ENCODE data around the gene RAB17.

The RAB17 gene

GRCh38 chr2:237538901-237539300, 51.6 kb downstream of the RAB17 start:
- no peaks in the 10 kb centered on the region for H3K9me2 ChIP-seq (replicated peaks; ENCODE audit: low read depth, low read length)
- no peaks in the 10 kb centered on the region for H3K9me3 ChIP-seq (ENCODE audit: insufficient read depth, low read depth, low read length)
- H3K27me3 ChIP-seq (ENCODE audit: insufficient read depth, low read length, poor library complexity, severe bottlenecking) = no peaks in the 10 kb centered on the region
- no peaks in the 10 kb centered on the region for H3F3A ChIP-seq (ENCODE audit: low read depth)
- TF ChIP-seq EZH2phosphoT487 (IDR thresholded peaks at IDR 0.05; ENCODE audit: borderline replicate concordance) = no peak
- TF ChIP-seq, protein P1, sequence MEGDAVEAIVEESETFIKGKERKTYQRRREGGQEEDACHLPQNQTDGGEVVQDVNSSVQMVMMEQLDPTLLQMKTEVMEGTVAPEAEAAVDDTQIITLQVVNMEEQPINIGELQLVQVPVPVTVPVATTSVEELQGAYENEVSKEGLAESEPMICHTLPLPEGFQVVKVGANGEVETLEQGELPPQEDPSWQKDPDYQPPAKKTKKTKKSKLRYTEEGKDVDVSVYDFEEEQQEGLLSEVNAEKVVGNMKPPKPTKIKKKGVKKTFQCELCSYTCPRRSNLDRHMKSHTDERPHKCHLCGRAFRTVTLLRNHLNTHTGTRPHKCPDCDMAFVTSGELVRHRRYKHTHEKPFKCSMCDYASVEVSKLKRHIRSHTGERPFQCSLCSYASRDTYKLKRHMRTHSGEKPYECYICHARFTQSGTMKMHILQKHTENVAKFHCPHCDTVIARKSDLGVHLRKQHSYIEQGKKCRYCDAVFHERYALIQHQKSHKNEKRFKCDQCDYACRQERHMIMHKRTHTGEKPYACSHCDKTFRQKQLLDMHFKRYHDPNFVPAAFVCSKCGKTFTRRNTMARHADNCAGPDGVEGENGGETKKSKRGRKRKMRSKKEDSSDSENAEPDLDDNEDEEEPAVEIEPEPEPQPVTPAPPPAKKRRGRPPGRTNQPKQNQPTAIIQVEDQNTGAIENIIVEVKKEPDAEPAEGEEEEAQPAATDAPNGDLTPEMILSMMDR (conservative IDR thresholded peaks at IDR 0.05; ENCODE audit: low read length) = no peak
- no peak overlapping the region for H2AFZ ChIP-seq (ENCODE audit: low read length)
- H3K36me3 ChIP-seq (ENCODE audit: insufficient read depth, low read length) = no peaks in the 10 kb centered on the region
- no peaks in the 10 kb centered on the region for H3K4me1 ChIP-seq (ENCODE audit: insufficient read depth, low read length, poor library complexity, severe bottlenecking)
- no peaks in the 10 kb centered on the region for H4K20me1 ChIP-seq (ENCODE audit: insufficient read depth, low read length, poor library complexity, severe bottlenecking)
- no peaks in the 10 kb centered on the region for H3K79me2 ChIP-seq (ENCODE audit: insufficient read depth, low read length)
- no peak overlapping the region for H3K9ac ChIP-seq (ENCODE audit: low read depth, low read length, poor library complexity, severe bottlenecking)
- no peak overlapping the region for H3K4me3 ChIP-seq (ENCODE audit: low read length, poor library complexity, severe bottlenecking)
- H3K4me2 ChIP-seq (ENCODE audit: low read depth, low read length, poor library complexity, severe bottlenecking) = no peak overlapping the region

DNA sequence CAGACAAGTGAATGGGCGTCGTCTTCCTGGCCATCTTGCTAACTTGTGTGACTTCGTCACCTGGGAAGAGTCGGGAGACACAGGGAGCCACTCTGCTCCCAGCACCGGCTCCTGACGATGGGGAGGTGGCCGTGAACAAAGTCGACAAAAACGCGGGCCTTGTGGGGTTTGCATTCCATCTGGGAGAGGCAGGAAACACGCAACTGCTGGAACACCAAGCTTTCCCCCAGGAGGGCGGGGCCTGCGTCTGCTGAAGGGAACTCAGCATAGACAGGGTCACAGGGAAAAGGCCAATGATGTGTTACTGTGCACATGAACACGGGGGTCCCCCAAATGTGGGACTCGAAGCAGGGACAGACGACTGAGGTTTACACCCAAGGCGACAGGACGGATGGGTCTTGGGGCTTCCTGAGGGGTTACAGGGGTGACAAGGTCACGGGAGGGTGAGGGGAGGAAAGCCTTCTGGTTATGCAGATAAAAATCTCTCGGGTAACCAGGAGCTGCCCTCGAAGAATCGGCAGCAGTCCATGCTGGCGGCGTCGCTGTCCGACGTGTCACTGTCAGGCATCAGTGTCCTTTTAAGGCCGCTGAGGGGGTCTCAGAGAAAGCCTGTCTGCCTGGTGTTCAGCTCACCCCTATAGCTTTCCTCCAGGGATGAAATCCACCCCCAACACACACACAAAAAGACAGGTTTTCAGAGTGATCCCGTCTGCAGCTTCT, 52.4 kb downstream of the RAB17 start:
- no peaks in the 10 kb centered on the region for H3K27me3 ChIP-seq (ENCODE audit: insufficient read depth, low read length, poor library complexity, severe bottlenecking)
- H3K9me2 ChIP-seq (replicated peaks; ENCODE audit: low read depth, low read length) = no peaks in the 10 kb centered on the region
- H3K9me3 ChIP-seq (ENCODE audit: insufficient read depth, low read depth, low read length) = no peaks in the 10 kb centered on the region
- no peak for TF ChIP-seq EZH2phosphoT487 (IDR thresholded peaks at IDR 0.05; ENCODE audit: borderline replicate concordance)
- TF ChIP-seq, protein P1 (conservative IDR thresholded peaks at IDR 0.05; ENCODE audit: low read length) = no peak
- no peak overlapping the region for H3K4me2 ChIP-seq (ENCODE audit: low read depth, low read length, poor library complexity, severe bottlenecking)
- no peaks in the 10 kb centered on the region for H3K4me1 ChIP-seq (ENCODE audit: insufficient read depth, low read length, poor library complexity, severe bottlenecking)
- no peak overlapping the region for H3K4me3 ChIP-seq (ENCODE audit: low read length, poor library complexity, severe bottlenecking)
- no peak overlapping the region for H3K9ac ChIP-seq (ENCODE audit: low read depth, low read length, poor library complexity, severe bottlenecking)
- no peak overlapping the region for H2AFZ ChIP-seq (ENCODE audit: low read length)
- no peaks in the 10 kb centered on the region for H3F3A ChIP-seq (ENCODE audit: low read depth)
- no peaks in the 10 kb centered on the region for H3K36me3 ChIP-seq (ENCODE audit: insufficient read depth, low read length)
- H3K79me2 ChIP-seq (ENCODE audit: insufficient read depth, low read length) = no peaks in the 10 kb centered on the region
- no peaks in the 10 kb centered on the region for H4K20me1 ChIP-seq (ENCODE audit: insufficient read depth, low read length, poor library complexity, severe bottlenecking)

- Histone ChIP-seq H3K4me3 (ENCODE audit: low read length, poor library complexity, severe bottlenecking) (no peak overlapping the region), H3K27me3 (ENCODE audit: insufficient read depth, low read length, poor library complexity, severe bottlenecking) (no peaks in the 10 kb centered on the region), H3K4me1 (ENCODE audit: insufficient read depth, low read length, poor library complexity, severe bottlenecking) (no peaks in the 10 kb centered on the region), H3K9me3 (ENCODE audit: insufficient read depth, low read depth, low read length) (no peaks in the 10 kb centered on the region), H2AFZ (ENCODE audit: low read length) (no peak overlapping the region), H3K9ac (ENCODE audit: low read depth, low read length, poor library complexity, severe bottlenecking) (no peak overlapping the region), H3F3A (ENCODE audit: low read depth) (no peaks in the 10 kb centered on the region), H3K9me2 (replicated peaks; ENCODE audit: low read depth, low read length) (no peaks in the 10 kb centered on the region), H4K20me1 (ENCODE audit: insufficient read depth, low read length, poor library complexity, severe bottlenecking) (no peaks in the 10 kb centered on the region), H3K79me2 (ENCODE audit: insufficient read depth, low read length) (no peaks in the 10 kb centered on the region), H3K4me2 (ENCODE audit: low read depth, low read length, poor library complexity, severe bottlenecking) (no peak overlapping the region), H3K36me3 (ENCODE audit: insufficient read depth, low read length) (no peaks in the 10 kb centered on the region)
- TF ChIP-seq, protein P1 (conservative IDR thresholded peaks at IDR 0.05; ENCODE audit: low read length) = no peak
- TF ChIP-seq EZH2phosphoT487 (IDR thresholded peaks at IDR 0.05; ENCODE audit: borderline replicate concordance) = no peak
Measured at GRCh38 chr2:237536617-237537016, 53.9 kb downstream of the RAB17 start.
